SU-DHL-6 (cell line): ENCODE measurements around the gene DTX1.

Source experiments
- H2AFZ ChIP-seq: fragments of 200-600 bp; sonication (generic); 2 replicates; pipeline ENCODE4 v1.6.1; 2014; ENCODE audit warnings: low read depth, mild to moderate bottlenecking, moderate library complexity, mixed read lengths, antibody characterized with exemption, low read length; ENCODE audit not compliant: severe bottlenecking
- H3F3A ChIP-seq: fragments of 200-600 bp; shearing (Covaris generic); 2 replicates; pipeline ENCODE4 v1.6.0; 2016; ENCODE audit warnings: antibody characterized with exemption, mild to moderate bottlenecking; ENCODE audit not compliant: insufficient read depth
- H3K27ac ChIP-seq: fragments of 200-600 bp; sonication (generic); 2 replicates; pipeline ENCODE4 v1.5.1; 2016; ENCODE audit warnings: low read depth, mild to moderate bottlenecking, low read length, moderate library complexity, mixed read lengths
- H3K27me3 ChIP-seq: fragments of 200-600 bp; sonication (generic), shearing (Covaris generic); 2 replicates; pipeline ENCODE4 v1.6.0; 2014; ENCODE audit warnings: mild to moderate bottlenecking, low read length
- H3K36me3 ChIP-seq: fragments of 200-600 bp; sonication (generic); 2 replicates; pipeline ENCODE4 v1.6.1; 2014; ENCODE audit warnings: mild to moderate bottlenecking, low read length, mixed read lengths
- H3K4me2 ChIP-seq: fragments of 300-600, 200-600 bp; shearing (Covaris generic), sonication (generic); 2 replicates; pipeline ENCODE4 v1.6.0; 2014; ENCODE audit warnings: low read length, low read depth, mild to moderate bottlenecking; ENCODE audit not compliant: poor library complexity, severe bottlenecking
- H3K4me3 ChIP-seq: fragments of 200-600 bp; sonication (generic); 2 replicates; pipeline ENCODE4 v1.5.1; 2014; ENCODE audit warnings: antibody characterized with exemption, low read length, mild to moderate bottlenecking, mixed read lengths; ENCODE audit not compliant: insufficient read depth, poor library complexity, severe bottlenecking
- H3K79me2 ChIP-seq: fragments of 200-600 bp; sonication (generic); 2 replicates; pipeline ENCODE4 v1.6.1; 2014; ENCODE audit warnings: mild to moderate bottlenecking, low read length, moderate library complexity; ENCODE audit not compliant: insufficient read depth
- H3K9ac ChIP-seq: fragments of 200-600 bp; sonication (generic); 2 replicates; pipeline ENCODE4 v1.7.0; 2014; ENCODE audit warnings: mild to moderate bottlenecking, low read length
- H3K9me2 ChIP-seq: fragments of 200-600 bp; sonication (generic); replicated peaks from 2 replicates; pipeline ENCODE4 v1.6.1; 2014; ENCODE audit warnings: low read length; ENCODE audit not compliant: insufficient read depth
- H3K9me3 ChIP-seq: fragments of 200-600 bp; sonication (generic); 2 replicates; pipeline ENCODE4 v1.6.1; 2014; ENCODE audit warnings: low read length, mixed read lengths; ENCODE audit not compliant: insufficient read depth
- H4K20me1 ChIP-seq: fragments of 200-600 bp; sonication (generic); 2 replicates; pipeline ENCODE4 v1.6.1; 2014; ENCODE audit warnings: low read depth, mild to moderate bottlenecking, antibody characterized with exemption, low read length, moderate library complexity, mixed read lengths
- CTCF ChIP-seq: fragments of 200-600 bp; sonication (generic); IDR thresholded peaks from one replicate; pipeline ENCODE4 v1.5.1; 2017; ENCODE audit warnings: antibody characterized with exemption, mild to moderate bottlenecking, low read length, moderate library complexity; ENCODE audit not compliant: insufficient read depth, poor library complexity, severe bottlenecking
- EZH2phosphoT487 ChIP-seq: fragments of 200-600 bp; sonication (generic), shearing (Covaris generic); conservative IDR thresholded peaks from 2 replicates; pipeline ENCODE4 v1.6.1; 2018; ENCODE audit warnings: mild to moderate bottlenecking, antibody characterized with exemption, low read length, moderate library complexity, mixed read lengths

Gene DTX1

GRCh38 chr12:113088037-113088436, 31.5 kb downstream of the DTX1 start:
- peaks cover 94% of the 10 kb centered on the region for H3F3A ChIP-seq
- no peaks in the 10 kb centered on the region for H3K9me3 ChIP-seq
- TF ChIP-seq CTCF (no peak), EZH2phosphoT487 (no peak)
- H3K4me3 ChIP-seq: no peak overlapping the region
- H3K27ac ChIP-seq: peak overlapping the region; percentile 99
- H3K4me2 ChIP-seq: peak overlapping the region; percentile 48
- no peaks in the 10 kb centered on the region for H4K20me1 ChIP-seq
- H2AFZ ChIP-seq: no peak overlapping the region
- peaks cover 66% of the 10 kb centered on the region for H3K79me2 ChIP-seq
- no peaks in the 10 kb centered on the region for H3K9me2 ChIP-seq
- peak overlapping the region; percentile 49 for H3K9ac ChIP-seq
- H3K27me3 ChIP-seq: no peaks in the 10 kb centered on the region
- peaks cover 27% of the 10 kb centered on the region for H3K36me3 ChIP-seq

- peaks cover 91% of the 10 kb centered on the region for H3F3A ChIP-seq
- peak overlapping the region; percentile 21; the same call in 1 of the 2 replicates for H3K9ac ChIP-seq
- H3K79me2 ChIP-seq: peaks cover 58% of the 10 kb centered on the region
- no peaks in the 10 kb centered on the region for H3K9me2 ChIP-seq
- no peaks in the 10 kb centered on the region for H4K20me1 ChIP-seq
- peak overlapping the region; percentile 99 for H3K27ac ChIP-seq
- TF ChIP-seq EZH2phosphoT487: no peak
- H3K4me3 ChIP-seq: no peak overlapping the region
- no peaks in the 10 kb centered on the region for H3K27me3 ChIP-seq
- peak overlapping the region; percentile 4 for H3K4me2 ChIP-seq
- H3K36me3 ChIP-seq: peaks cover 27% of the 10 kb centered on the region
- no peak overlapping the region for H2AFZ ChIP-seq
- H3K9me3 ChIP-seq: no peaks in the 10 kb centered on the region
Measured at GRCh38 chr12:113088971-113089756, 32.6 kb downstream of the DTX1 start.

- H3K36me3 ChIP-seq: peaks cover 23% of the 10 kb centered on the region
- peaks cover 55% of the 10 kb centered on the region for H3K79me2 ChIP-seq
- H3K9me3 ChIP-seq: no peaks in the 10 kb centered on the region
- peaks cover 91% of the 10 kb centered on the region for H3F3A ChIP-seq
- peak overlapping the region; percentile 99 for H3K27ac ChIP-seq
- TF ChIP-seq EZH2phosphoT487: no peak
- TF ChIP-seq CTCF: no peak
- no peak overlapping the region for H3K4me3 ChIP-seq
- H2AFZ ChIP-seq: no peak overlapping the region
- peak overlapping the region; percentile 21; the same call in 1 of the 2 replicates for H3K9ac ChIP-seq
- H4K20me1 ChIP-seq: no peaks in the 10 kb centered on the region
- H3K4me2 ChIP-seq: peak overlapping the region; percentile 4
- H3K27me3 ChIP-seq: no peaks in the 10 kb centered on the region
- no peaks in the 10 kb centered on the region for H3K9me2 ChIP-seq
Measured at GRCh38 chr12:113089839-113090238, 33.3 kb downstream of the DTX1 start.

- TF ChIP-seq EZH2phosphoT487 (no peak), CTCF (no peak)
- Histone ChIP-seq H3K27me3 (no peaks in the 10 kb centered on the region), H3K27ac (peak overlapping the region; percentile 99), H4K20me1 (no peaks in the 10 kb centered on the region), H3K4me2 (peak overlapping the region; percentile 2), H3F3A (peaks cover 90% of the 10 kb centered on the region), H3K9ac (no peak overlapping the region), H3K79me2 (peaks cover 49% of the 10 kb centered on the region), H3K36me3 (peaks cover 19% of the 10 kb centered on the region), H2AFZ (no peak overlapping the region), H3K9me3 (no peaks in the 10 kb centered on the region), H3K9me2 (no peaks in the 10 kb centered on the region), H3K4me3 (no peak overlapping the region)
Measured at GRCh38 chr12:113090740-113091139, 34.2 kb downstream of the DTX1 start.
